Tibial artery (tissue), 4 donors: ENCODE measurements around the gene PRKCQ.
A peak's percentile ranks its signal among the peaks of the same experiment; 100 is the strongest.

Experiments used
- DNase-seq, 2 donors: peaks; one replicate each; pipeline ENCODE4 v3.0.0-alpha.2; 2019
- H3K27ac ChIP-seq, 2 donors: fragments of 200-600 bp; sonication (generic) in 1 of 2; 1 replicate in 1 of 2; 2 replicates in 1 of 2; pipeline ENCODE4 v1.5.1; 2018 to 2019; ENCODE audit warnings: mild to moderate bottlenecking in 1 of 2
- H3K27me3 ChIP-seq, 2 donors: fragments of 200-600 bp; sonication (generic) in 1 of 2; one replicate each; pipeline versions ENCODE4 v1.5.1 to v1.6.0; 2016 to 2019
- H3K36me3 ChIP-seq, 3 donors: fragments of 200-600 bp; sonication (generic) in 2 of 3; one replicate each; pipeline ENCODE4 v1.5.1; 2016 to 2019; ENCODE audit warnings: mild to moderate bottlenecking in 2 of 3
- H3K4me1 ChIP-seq, 4 donors: fragments of 200-600 bp; sonication (generic) in 2 of 4; 1 replicate in 3 of 4; 2 replicates in 1 of 4; pipeline ENCODE4 v1.5.1; 2016 to 2019
- H3K4me3 ChIP-seq, 2 donors: fragments of 200-600 bp; sonication (generic) in 1 of 2; 1 replicate in 1 of 2; 2 replicates in 1 of 2; pipeline ENCODE4 v1.5.1; 2018 to 2019; ENCODE audit warnings: mild to moderate bottlenecking in 2 of 2
- H3K9me3 ChIP-seq, 3 donors: fragments of 200-600 bp; sonication (generic) in 1 of 3; one replicate each; pipeline ENCODE4 v1.5.1; 2016 to 2019
- intact Hi-C: fragments of 100-400 bp; cut with DNase I; formaldehyde crosslinking; loops from one replicate; pipeline ENCODE4 v1.15.0; 2023; ENCODE audit warnings: low total_unique reads
- TF ChIP-seq, protein P1 (sequence below), 2 experiments: fragments of 200-600 bp in 1 of 2; fragments of 450-650 bp in 1 of 2; IDR thresholded peaks; one replicate each; pipeline ENCODE4 v1.5.1; 2017 to 2019; ENCODE audit warnings: antibody characterized with exemption in 2 of 2, mild to moderate bottlenecking in 1 of 2, moderate library complexity in 1 of 2

PRKCQ gene

DNA sequence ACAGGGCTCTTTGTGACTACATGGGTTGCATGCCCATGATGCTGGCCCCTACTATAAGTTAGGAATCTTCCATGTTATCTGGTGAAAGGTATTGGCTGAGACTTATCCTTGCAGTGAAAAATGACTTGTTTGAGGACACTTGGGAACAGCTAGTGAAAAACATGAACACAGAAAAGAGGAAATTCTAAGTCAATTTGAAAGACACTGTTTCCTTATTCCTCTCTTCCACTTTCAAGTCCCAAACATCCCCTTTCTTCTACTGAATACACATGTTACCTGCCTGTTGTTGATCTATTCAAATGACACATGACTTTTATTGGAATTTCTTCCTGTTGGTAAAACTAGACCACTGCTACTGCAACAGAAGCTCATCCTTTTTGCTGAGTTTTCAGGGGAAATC, 29.5 kb upstream of the PRKCQ start:
- TF ChIP-seq, protein P1, sequence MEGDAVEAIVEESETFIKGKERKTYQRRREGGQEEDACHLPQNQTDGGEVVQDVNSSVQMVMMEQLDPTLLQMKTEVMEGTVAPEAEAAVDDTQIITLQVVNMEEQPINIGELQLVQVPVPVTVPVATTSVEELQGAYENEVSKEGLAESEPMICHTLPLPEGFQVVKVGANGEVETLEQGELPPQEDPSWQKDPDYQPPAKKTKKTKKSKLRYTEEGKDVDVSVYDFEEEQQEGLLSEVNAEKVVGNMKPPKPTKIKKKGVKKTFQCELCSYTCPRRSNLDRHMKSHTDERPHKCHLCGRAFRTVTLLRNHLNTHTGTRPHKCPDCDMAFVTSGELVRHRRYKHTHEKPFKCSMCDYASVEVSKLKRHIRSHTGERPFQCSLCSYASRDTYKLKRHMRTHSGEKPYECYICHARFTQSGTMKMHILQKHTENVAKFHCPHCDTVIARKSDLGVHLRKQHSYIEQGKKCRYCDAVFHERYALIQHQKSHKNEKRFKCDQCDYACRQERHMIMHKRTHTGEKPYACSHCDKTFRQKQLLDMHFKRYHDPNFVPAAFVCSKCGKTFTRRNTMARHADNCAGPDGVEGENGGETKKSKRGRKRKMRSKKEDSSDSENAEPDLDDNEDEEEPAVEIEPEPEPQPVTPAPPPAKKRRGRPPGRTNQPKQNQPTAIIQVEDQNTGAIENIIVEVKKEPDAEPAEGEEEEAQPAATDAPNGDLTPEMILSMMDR (IDR thresholded peaks at IDR 0.05): no peak
- H3K27me3 ChIP-seq: peaks cover 0 to 5% of the 10 kb centered on the region in 2 donors
- no peaks in the 10 kb centered on the region for H3K36me3 ChIP-seq
- no peaks in the 10 kb centered on the region for H3K9me3 ChIP-seq
- intact Hi-C loops: no loop called here
- no peak for DNase-seq
- no peak overlapping the region for H3K4me3 ChIP-seq
- no peak overlapping the region for H3K27ac ChIP-seq
- H3K4me1 ChIP-seq: no peaks in the 10 kb centered on the region

DNA sequence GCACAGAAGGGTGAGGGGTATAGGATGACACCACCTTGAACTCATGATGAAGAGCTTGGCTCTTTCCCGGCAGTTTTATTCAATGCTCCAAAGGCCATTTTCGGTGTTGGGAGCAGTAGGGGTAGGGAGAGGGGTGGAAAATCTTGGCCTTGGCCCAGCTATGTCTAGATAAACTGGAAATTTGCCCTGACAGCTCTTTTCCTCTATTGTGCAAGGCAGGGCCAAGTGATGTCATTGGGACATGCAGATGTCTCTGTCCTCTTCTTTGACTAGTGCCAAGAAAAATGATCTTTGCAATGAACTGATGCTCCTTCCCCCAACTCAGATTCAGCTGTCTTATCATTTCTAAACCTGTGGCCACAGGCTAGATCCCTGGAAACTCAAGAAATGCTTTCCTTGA, 27.7 kb upstream of the PRKCQ start:
- intact Hi-C loops: no loop called here
- DNase-seq: peak in 1 of 2 donors; percentile 24
- Histone ChIP-seq H3K4me3 (no peak overlapping the region), H3K36me3 (no peaks in the 10 kb centered on the region), H3K4me1 (no peaks in the 10 kb centered on the region), H3K9me3 (no peaks in the 10 kb centered on the region), H3K27me3 (peaks cover 0 to 8% of the 10 kb centered on the region in 2 donors), H3K27ac (no peak overlapping the region)
- TF ChIP-seq, protein P1 (IDR thresholded peaks at IDR 0.05): no peak

DNA sequence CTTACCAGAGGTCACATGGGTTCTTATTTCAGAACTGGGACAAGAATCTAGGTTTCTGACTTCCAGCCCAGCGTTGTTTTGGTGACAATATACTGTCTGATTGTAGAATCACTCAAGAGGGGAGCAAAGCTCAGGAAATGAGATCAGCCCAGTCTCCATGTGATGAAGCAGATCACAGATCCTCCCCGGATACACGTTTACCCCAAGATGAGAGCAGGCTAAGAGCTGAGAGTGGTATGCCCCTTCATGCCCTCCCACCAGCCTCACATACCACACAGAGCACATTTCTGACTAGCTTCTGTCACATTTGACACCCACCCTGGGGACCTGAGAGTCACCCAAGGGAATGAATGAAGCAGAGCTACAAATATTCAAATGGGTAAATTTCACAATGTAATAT, 27.1 kb upstream of the PRKCQ start:
- Histone ChIP-seq H3K27me3 (peaks cover 0 to 8% of the 10 kb centered on the region in 2 donors), H3K36me3 (no peaks in the 10 kb centered on the region), H3K9me3 (no peaks in the 10 kb centered on the region), H3K4me1 (no peaks in the 10 kb centered on the region), H3K27ac (no peak overlapping the region), H3K4me3 (no peak overlapping the region)
- no peak for DNase-seq
- TF ChIP-seq, protein P1 (IDR thresholded peaks at IDR 0.05): no peak
- intact Hi-C loops: no loop called here

DNA sequence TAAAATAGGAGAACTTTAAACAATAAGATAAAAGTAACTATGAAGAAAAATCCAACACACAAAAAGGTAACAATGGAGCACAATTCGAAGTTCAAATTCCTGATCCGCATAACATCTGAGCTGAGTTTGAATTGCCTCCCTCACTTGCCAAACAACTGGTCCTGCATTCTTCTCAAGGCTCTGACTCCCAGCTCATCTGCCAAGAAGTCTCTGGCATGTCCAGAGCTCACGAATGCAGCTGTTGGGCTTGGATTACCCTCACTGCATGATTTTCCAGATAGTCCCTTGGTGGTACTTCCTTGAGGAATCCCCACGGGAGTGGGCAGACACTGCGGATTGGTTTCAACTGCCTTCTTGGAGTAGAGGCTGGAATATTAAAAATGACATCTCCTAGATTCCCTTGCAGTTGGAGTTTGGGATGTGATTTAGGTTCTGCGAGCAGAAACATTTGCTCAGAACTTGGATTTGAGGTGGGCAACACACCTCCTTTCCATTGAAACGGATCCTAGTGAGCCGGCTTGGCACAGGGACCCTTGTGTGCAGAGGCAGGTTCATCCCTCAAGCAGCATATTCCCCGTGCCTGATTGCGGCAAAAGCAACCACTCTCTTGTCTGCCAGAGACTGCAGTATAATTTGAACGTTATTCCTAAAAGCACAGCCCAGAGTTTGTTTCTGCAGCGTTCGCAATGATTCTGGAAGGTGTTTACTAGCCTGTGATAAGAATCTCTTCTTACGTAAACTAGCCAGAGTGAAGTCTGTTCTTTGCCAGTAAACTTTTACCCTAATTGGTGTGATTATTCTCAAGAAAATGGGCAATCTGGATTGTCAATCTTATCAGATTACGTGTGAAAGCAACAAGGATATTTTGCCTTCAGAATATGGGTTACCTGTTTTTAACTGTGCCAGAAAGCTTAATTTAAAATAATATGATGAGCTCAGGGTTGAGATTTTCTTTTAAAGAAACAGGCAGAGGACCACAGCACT, 23.4 kb upstream of the PRKCQ start:
- Histone ChIP-seq H3K4me3 (no peak overlapping the region), H3K9me3 (no peaks in the 10 kb centered on the region), H3K4me1 (no peaks in the 10 kb centered on the region), H3K27me3 (peaks cover 0 to 8% of the 10 kb centered on the region in 2 donors), H3K36me3 (no peaks in the 10 kb centered on the region), H3K27ac (no peak overlapping the region)
- no peak for DNase-seq
- TF ChIP-seq, protein P1 (IDR thresholded peaks at IDR 0.05): no peak
- intact Hi-C loops: no loop called here

DNA sequence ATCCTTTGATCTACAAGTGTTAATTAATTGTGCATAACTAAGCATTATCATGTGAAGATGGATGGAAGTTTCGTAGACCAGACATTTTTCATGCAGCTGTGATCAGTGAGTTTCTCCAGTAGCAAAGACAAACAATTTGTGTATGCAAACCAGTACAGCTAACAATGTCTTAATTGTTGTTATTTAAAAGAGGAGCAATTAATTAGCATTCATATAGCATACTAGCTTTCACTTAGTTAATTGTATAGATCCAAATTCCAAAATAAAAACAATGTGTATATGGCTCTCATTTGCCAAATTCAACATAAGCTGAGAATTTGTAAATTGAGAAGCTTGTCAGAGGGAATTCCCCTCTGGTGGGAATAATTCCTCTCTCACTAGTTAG, 22.6 kb upstream of the PRKCQ start:
- no peak for DNase-seq
- TF ChIP-seq, protein P1 (IDR thresholded peaks at IDR 0.05): no peak
- no peaks in the 10 kb centered on the region for H3K36me3 ChIP-seq
- H3K27ac ChIP-seq: no peak overlapping the region
- no peaks in the 10 kb centered on the region for H3K4me1 ChIP-seq
- intact Hi-C loops: no loop called here
- H3K4me3 ChIP-seq: no peak overlapping the region
- peaks cover 0 to 7% of the 10 kb centered on the region in 2 donors for H3K27me3 ChIP-seq
- H3K9me3 ChIP-seq: no peaks in the 10 kb centered on the region
